HFF-Myc (cell line): ENCODE results near the gene AKNA.

Experiments used
- DNase-seq: peaks from one replicate; pipeline ENCODE4 v3.0.0-alpha.2; 2011; ENCODE audit warnings: low read depth; ENCODE audit errors: extremely low read depth
- H3K4me3 ChIP-seq: replicated peaks from 2 replicates; pipeline ENCODE4 v1.5.1; 2011; ENCODE audit warnings: low read depth, mild to moderate bottlenecking, control low read depth, low read length
- CTCF ChIP-seq: IDR thresholded peaks from 2 replicates; pipeline ENCODE4 v1.5.1; 2012; ENCODE audit warnings: mild to moderate bottlenecking, low read depth, low read length, control low read depth; ENCODE audit errors: missing control alignments

The AKNA gene

GRCh38 chr9:114341152-114341830 lies 46.5 kb downstream of the AKNA start:
- no peak overlapping the region for H3K4me3 ChIP-seq
- no peak for TF ChIP-seq CTCF
- DNase-seq, result no peak

DNA sequence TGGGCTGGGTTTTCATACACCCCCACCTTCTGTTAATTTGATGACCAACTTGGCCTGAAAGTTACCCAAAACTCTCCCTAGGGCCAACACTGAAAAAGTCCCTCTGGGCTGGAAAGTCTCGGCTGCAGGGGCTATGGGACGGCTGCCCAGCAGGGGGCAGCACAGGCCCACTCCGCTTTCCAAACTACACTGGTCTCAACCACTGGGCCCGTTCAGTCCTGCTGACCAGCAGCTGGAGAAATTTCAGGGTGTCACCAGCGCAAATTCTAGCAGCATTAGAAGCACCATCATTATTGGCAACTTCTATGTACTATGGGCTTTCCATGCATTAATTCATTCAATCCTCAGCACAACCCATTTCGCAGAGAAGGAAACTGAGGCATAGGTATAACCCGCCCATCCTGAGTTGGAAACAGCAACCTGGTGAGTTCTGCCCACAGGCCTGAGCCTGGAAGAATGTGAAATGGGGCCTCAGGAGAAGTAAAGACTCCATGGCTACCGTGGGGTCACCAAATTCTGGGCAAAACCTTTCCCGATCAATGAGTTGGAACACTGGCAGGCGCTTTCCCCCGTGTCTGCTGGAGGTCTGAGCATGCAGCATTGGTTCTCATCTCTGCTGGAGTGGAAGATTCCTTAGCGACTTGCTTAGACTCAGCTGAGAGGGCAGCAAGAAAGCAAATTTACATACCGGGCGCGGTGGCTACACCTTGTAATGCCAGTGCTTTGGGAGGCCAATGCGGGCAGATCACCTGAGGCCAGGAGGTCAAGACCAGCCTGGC lies 48.5 kb downstream of the AKNA start:
- H3K4me3 ChIP-seq, result no peak overlapping the region
- peak; percentile 25 for DNase-seq
- TF ChIP-seq CTCF, result peak; percentile 99

- TF ChIP-seq CTCF, result no peak
- no peak overlapping the region for H3K4me3 ChIP-seq
- DNase-seq, result no peak
Observed at GRCh38 chr9:114338187-114338586, 49.6 kb downstream of the AKNA start.

DNA sequence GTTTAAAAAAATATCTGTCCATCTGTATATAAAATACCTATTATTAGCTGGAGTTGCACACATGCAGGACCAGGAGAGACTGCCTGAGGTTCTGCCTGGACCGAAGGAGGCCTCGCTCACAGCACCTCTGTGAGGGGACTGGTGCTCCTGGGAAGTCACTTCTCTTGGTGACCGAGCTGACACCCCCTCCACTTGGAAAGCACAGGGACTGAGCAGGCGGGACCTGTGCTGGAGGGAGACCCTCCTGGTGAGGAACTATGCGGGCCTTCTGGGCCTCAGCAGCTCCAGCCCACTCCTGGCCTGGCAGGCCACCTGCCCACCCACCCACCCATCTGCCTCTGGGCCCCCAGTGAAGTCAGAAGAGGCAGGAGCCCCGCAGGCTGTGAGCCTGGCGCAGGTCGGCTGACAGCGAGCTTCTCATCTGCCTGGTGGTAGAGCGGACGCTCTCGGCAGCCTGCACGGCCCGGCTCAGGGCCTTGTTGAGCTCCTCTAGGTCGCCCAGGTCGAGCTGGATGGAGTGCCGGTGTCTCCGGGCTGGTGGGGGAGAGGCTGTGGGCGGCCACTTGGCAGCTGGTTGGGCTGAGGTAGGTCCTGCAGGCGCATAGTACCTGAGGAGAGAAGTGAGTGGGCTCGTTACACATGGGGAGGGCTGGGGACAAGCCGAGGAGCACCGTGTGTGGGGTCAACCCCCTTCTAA lies 50.9 kb downstream of the AKNA start:
- H3K4me3 ChIP-seq, result no peak overlapping the region
- TF ChIP-seq CTCF, result no peak
- DNase-seq, result no peak

DNA sequence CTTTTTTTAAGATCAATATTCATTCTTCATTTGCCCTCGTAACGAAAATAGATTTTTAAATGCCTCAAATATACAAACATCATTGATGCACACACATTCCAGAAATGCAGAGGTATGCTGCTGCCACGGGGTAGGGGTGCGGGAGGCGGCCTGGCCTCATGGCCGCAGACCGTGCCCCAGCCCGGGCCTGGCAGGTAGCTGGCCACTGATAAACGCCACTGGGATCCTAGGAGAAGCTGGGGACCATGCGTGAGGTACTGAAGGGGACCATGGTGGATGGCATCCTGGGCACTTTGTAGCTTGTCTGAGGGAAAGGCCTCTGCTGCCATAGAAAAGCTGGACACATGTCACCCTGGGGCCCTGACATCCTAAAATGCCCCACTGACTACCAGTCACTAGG lies 51.6 kb downstream of the AKNA start:
- no peak overlapping the region for H3K4me3 ChIP-seq
- no peak for TF ChIP-seq CTCF

GRCh38 chr9:114335745-114336144 lies 52.0 kb downstream of the AKNA start:
- no peak for DNase-seq
- no peak for TF ChIP-seq CTCF
- H3K4me3 ChIP-seq, result no peak overlapping the region

More for the DNA sequence above, 51.6 kb downstream of the AKNA start:
- DNase-seq, result no peak
